GM23338 (cell line): ENCODE data around the gene PPIL1. TPM values are rescaled to one million over a fixed set of nuclear protein-coding genes. Genes with fewer than 3 reads are reported as not detected.

Experiments
- ATAC-seq: fragments of 200-7000 bp; cut with Tn5 transposase; 3 replicates; pipeline ENCODE4 v1.9.1; 2020
- DNase-seq: peaks from one replicate; pipeline ENCODE4 v3.0.0-alpha.2; 2015; ENCODE audit warnings: low spot score
- H2AFZ ChIP-seq: fragments of 200-600 bp; sonication (generic); 2 replicates; pipeline ENCODE4 v1.8.0; 2016; ENCODE audit warnings: antibody characterized with exemption, mild to moderate bottlenecking, moderate library complexity
- H3F3A ChIP-seq: fragments of 200-600 bp; sonication (generic); replicated peaks from 2 replicates; pipeline ENCODE4 v1.8.0; 2017; ENCODE audit warnings: antibody characterized with exemption, mixed run types, low read depth
- H3K27ac ChIP-seq: fragments of 200-600 bp; sonication (generic); 2 replicates; pipeline ENCODE4 v1.6.1; 2016; ENCODE audit warnings: low read depth
- H3K27me3 ChIP-seq: fragments of 200-600 bp; sonication (generic); 2 replicates; pipeline ENCODE4 v1.8.0; 2016; ENCODE audit warnings: mild to moderate bottlenecking, mixed run types, moderate library complexity; ENCODE audit not compliant: insufficient read depth
- H3K36me3 ChIP-seq: fragments of 200-600 bp; sonication (generic); 2 replicates; pipeline ENCODE4 v1.8.0; 2016; ENCODE audit warnings: mild to moderate bottlenecking; ENCODE audit not compliant: insufficient read depth
- H3K4me1 ChIP-seq: fragments of 200-600 bp; sonication (generic); 2 replicates; pipeline ENCODE4 v1.8.0; 2016; ENCODE audit warnings: mild to moderate bottlenecking, moderate library complexity; ENCODE audit not compliant: insufficient read depth
- H3K4me2 ChIP-seq: fragments of 200-600 bp; sonication (generic); 2 replicates; pipeline ENCODE4 v1.7.1; 2017; ENCODE audit warnings: mixed run types
- H3K4me3 ChIP-seq: fragments of 200-600 bp; sonication (generic); 2 replicates; pipeline ENCODE4 v1.6.1; 2016; ENCODE audit warnings: mixed run types
- H3K79me2 ChIP-seq: fragments of 200-600 bp; sonication (generic); replicated peaks from 2 replicates; pipeline ENCODE4 v1.8.0; 2017; ENCODE audit warnings: mild to moderate bottlenecking; ENCODE audit not compliant: insufficient read depth
- H3K9me2 ChIP-seq: fragments of 200-600 bp; sonication (generic); 2 replicates; pipeline ENCODE4 v1.8.0; 2017; ENCODE audit not compliant: insufficient read depth
- H4K20me1 ChIP-seq: fragments of 200-600 bp; sonication (generic); replicated peaks from 2 replicates; pipeline ENCODE4 v1.8.0; 2017; ENCODE audit warnings: mild to moderate bottlenecking; ENCODE audit not compliant: insufficient read depth
- H3K27ac Mint-ChIP-seq: 2 replicates; pipeline ENCODE4 v1.8.0; 2020; ENCODE audit warnings: inconsistent platforms, mild to moderate bottlenecking, moderate library complexity, mixed read lengths
- H3K27me3 Mint-ChIP-seq: 3 replicates; pipeline ENCODE4 v1.8.0; 2022; ENCODE audit warnings: low read depth, mild to moderate bottlenecking, moderate library complexity, mixed read lengths, inconsistent platforms; ENCODE audit not compliant: insufficient read depth, poor library complexity
- H3K36me3 Mint-ChIP-seq: 3 replicates; pipeline ENCODE4 v1.8.0; 2021; ENCODE audit warnings: low read depth, mild to moderate bottlenecking, inconsistent platforms, moderate library complexity, mixed read lengths
- H3K4me1 Mint-ChIP-seq: 3 replicates; pipeline ENCODE4 v1.8.0; 2020; ENCODE audit warnings: mild to moderate bottlenecking, inconsistent platforms, mixed read lengths
- H3K4me3 Mint-ChIP-seq: 3 replicates; pipeline ENCODE4 v1.8.0; 2021; ENCODE audit warnings: moderate library complexity, mild to moderate bottlenecking, inconsistent platforms, mixed read lengths
- H3K9me3 Mint-ChIP-seq: 3 replicates; pipeline ENCODE4 v1.8.0; 2020; ENCODE audit warnings: moderate library complexity, mild to moderate bottlenecking, inconsistent platforms, mixed read lengths
- CREB1 ChIP-seq: fragments of 250-450 bp; sonication (Bioruptor Pico); IDR thresholded peaks from 2 replicates; pipeline ENCODE4 v1.5.0; 2020; ENCODE audit warnings: low read depth, mild to moderate bottlenecking, moderate library complexity
- EZH2 ChIP-seq: fragments of 200-600 bp; sonication (generic); IDR thresholded peaks from one replicate; pipeline ENCODE4 v1.8.0; 2017; ENCODE audit warnings: antibody characterized with exemption, mild to moderate bottlenecking, low read depth; ENCODE audit not compliant: unreplicated experiment
- EZH2phosphoT487 ChIP-seq: fragments of 200-600 bp; sonication (generic); IDR thresholded peaks from one replicate; pipeline ENCODE4 v1.8.1; 2018; ENCODE audit warnings: antibody characterized with exemption; ENCODE audit not compliant: unreplicated experiment
- JUNB ChIP-seq: IDR thresholded peaks from one replicate; pipeline ENCODE4 v1.6.1; 2016; ENCODE audit warnings: antibody characterized with exemption; ENCODE audit not compliant: unreplicated experiment
- NANOG ChIP-seq: IDR thresholded peaks from 2 replicates; pipeline ENCODE4 v1.6.1; 2016; ENCODE audit warnings: antibody characterized with exemption, borderline replicate concordance
- POLR2AphosphoS5 ChIP-seq: IDR thresholded peaks from 2 replicates; pipeline ENCODE4 v1.6.1; 2016; ENCODE audit warnings: antibody characterized with exemption, low read depth
- STAT1 ChIP-seq: IDR thresholded peaks from one replicate; pipeline ENCODE4 v1.6.1; 2016; ENCODE audit warnings: antibody characterized with exemption; ENCODE audit not compliant: unreplicated experiment
- ZNF114 ChIP-seq: fragments of 250-450 bp; sonication (Bioruptor Pico); IDR thresholded peaks from 2 replicates; pipeline ENCODE4 v1.5.0; 2020; ENCODE audit warnings: mild to moderate bottlenecking, moderate library complexity
- ZNF331 ChIP-seq: fragments of 250-450 bp; sonication (Bioruptor Pico); IDR thresholded peaks from 2 replicates; pipeline ENCODE4 v1.5.0; 2020; ENCODE audit warnings: low read depth, mild to moderate bottlenecking, moderate library complexity
- polyA plus RNA-seq: library from polyadenylated mRNA; unstranded; fragments of >200 nt; fragmentation: Nextera tagmentation; extraction: Ambion mirVana; gene quantifications from 2 replicates; pipeline ENCODE4 v1.2.1, GENCODE V29; 2016
- total RNA-seq: library from RNA; depleted of rRNA; stranded (reverse); fragments of >200 nt; shearing (Covaris generic); gene quantifications from 2 replicates; pipeline ENCODE4 v1.2.3, GENCODE V29; 2014
- TF ChIP-seq, protein P1 (sequence below), 2 experiments: fragments of 200-600 bp in 1 of 2; sonication (generic) in 1 of 2; conservative IDR thresholded peaks; 2 replicates each; pipeline versions ENCODE4 v1.5.1 to v1.6.1; 2016 to 2017; ENCODE audit warnings: antibody characterized with exemption in 2 of 2, low read depth in 2 of 2, mild to moderate bottlenecking in 2 of 2, moderate library complexity in 1 of 2
- TF ChIP-seq, protein P2 (sequence below): IDR thresholded peaks from one replicate; pipeline ENCODE4 v1.6.1; 2018; ENCODE audit warnings: antibody characterized with exemption; ENCODE audit not compliant: unreplicated experiment
- TF ChIP-seq, protein P3 (sequence below): IDR thresholded peaks from 2 replicates; pipeline ENCODE4 v1.6.1; 2016; ENCODE audit warnings: antibody characterized with exemption
- TF ChIP-seq, protein P4 (sequence below): fragments of 250-450 bp; sonication (Bioruptor Pico); IDR thresholded peaks from 2 replicates; pipeline ENCODE4 v1.5.0; 2020; ENCODE audit warnings: mild to moderate bottlenecking, moderate library complexity

The PPIL1 gene
- total and polyA plus RNA-seq, 2 experiments from 2014 or later: 57.3 to 79.4 TPM

DNA sequence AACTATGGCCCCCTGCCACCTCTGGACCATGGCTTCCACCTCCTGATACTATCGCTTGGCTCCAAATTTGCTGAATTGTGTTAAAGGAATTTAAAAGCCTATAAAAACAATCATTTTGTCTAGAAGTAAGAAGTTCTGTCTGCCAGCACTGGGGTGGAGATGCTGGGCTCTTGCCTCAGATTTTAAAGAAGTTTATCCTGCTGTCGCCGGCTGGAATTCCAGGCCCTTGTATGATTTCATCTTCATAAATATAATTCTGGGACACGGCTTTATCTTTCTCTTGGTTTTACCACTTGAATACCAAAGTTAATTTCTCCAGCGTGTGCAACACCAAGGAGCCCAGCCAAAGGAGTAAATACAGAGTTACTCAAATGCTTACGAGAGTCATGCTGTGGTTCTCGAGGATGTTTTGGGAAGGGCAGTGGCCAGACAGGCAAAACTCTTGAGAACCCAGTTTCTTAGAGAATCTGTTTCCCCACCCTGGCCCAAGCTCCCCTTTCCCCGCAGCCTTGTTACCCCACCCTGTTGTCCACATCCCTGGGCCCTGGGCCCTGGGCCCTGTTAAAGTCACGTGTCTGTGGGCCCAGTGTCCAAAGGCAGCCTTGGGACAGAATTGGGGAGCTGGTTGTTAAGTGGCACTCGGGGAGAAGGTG lies 43.1 kb upstream of the PPIL1 start:
- DNase-seq: no peak
- no peak overlapping the region for H3K4me3 Mint-ChIP-seq

More for the DNA sequence above, 43.1 kb upstream of the PPIL1 start:
- Histone ChIP-seq H3K4me3 (no peak overlapping the region), H3K79me2 (no peaks in the 10 kb centered on the region), H3K27ac (0 out of 2 replicates have a peak overlapping the region, but pooled peaks have one; percentile 19), H2AFZ (no peak overlapping the region), H4K20me1 (0 out of 2 replicates have a peak, but pooled peaks cover 5% of the 10 kb centered on the region), H3K4me1 (no peaks in the 10 kb centered on the region), H3K9me2 (no peaks in the 10 kb centered on the region), H3K36me3 (no peaks in the 10 kb centered on the region), H3F3A (no peaks in the 10 kb centered on the region), H3K4me2 (no peak overlapping the region), H3K27me3 (no peaks in the 10 kb centered on the region)
- no peak for ATAC-seq
- TF ChIP-seq, protein P1, sequence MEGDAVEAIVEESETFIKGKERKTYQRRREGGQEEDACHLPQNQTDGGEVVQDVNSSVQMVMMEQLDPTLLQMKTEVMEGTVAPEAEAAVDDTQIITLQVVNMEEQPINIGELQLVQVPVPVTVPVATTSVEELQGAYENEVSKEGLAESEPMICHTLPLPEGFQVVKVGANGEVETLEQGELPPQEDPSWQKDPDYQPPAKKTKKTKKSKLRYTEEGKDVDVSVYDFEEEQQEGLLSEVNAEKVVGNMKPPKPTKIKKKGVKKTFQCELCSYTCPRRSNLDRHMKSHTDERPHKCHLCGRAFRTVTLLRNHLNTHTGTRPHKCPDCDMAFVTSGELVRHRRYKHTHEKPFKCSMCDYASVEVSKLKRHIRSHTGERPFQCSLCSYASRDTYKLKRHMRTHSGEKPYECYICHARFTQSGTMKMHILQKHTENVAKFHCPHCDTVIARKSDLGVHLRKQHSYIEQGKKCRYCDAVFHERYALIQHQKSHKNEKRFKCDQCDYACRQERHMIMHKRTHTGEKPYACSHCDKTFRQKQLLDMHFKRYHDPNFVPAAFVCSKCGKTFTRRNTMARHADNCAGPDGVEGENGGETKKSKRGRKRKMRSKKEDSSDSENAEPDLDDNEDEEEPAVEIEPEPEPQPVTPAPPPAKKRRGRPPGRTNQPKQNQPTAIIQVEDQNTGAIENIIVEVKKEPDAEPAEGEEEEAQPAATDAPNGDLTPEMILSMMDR (conservative IDR thresholded peaks at IDR 0.05; ENCODE audit: low read depth in 2 of 2): no peak
- TF ChIP-seq CREB1 (CRISPR knock-in tag) (no peak), ZNF331 (no peak), ZNF114 (CRISPR knock-in tag) (no peak), JUNB (no peak), EZH2phosphoT487 (no peak), NANOG (no peak), STAT1 (no peak), POLR2AphosphoS5 (no peak), EZH2 (no peak)
- TF ChIP-seq, protein P2, sequence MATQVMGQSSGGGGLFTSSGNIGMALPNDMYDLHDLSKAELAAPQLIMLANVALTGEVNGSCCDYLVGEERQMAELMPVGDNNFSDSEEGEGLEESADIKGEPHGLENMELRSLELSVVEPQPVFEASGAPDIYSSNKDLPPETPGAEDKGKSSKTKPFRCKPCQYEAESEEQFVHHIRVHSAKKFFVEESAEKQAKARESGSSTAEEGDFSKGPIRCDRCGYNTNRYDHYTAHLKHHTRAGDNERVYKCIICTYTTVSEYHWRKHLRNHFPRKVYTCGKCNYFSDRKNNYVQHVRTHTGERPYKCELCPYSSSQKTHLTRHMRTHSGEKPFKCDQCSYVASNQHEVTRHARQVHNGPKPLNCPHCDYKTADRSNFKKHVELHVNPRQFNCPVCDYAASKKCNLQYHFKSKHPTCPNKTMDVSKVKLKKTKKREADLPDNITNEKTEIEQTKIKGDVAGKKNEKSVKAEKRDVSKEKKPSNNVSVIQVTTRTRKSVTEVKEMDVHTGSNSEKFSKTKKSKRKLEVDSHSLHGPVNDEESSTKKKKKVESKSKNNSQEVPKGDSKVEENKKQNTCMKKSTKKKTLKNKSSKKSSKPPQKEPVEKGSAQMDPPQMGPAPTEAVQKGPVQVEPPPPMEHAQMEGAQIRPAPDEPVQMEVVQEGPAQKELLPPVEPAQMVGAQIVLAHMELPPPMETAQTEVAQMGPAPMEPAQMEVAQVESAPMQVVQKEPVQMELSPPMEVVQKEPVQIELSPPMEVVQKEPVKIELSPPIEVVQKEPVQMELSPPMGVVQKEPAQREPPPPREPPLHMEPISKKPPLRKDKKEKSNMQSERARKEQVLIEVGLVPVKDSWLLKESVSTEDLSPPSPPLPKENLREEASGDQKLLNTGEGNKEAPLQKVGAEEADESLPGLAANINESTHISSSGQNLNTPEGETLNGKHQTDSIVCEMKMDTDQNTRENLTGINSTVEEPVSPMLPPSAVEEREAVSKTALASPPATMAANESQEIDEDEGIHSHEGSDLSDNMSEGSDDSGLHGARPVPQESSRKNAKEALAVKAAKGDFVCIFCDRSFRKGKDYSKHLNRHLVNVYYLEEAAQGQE: no peak
- TF ChIP-seq, protein P3, sequence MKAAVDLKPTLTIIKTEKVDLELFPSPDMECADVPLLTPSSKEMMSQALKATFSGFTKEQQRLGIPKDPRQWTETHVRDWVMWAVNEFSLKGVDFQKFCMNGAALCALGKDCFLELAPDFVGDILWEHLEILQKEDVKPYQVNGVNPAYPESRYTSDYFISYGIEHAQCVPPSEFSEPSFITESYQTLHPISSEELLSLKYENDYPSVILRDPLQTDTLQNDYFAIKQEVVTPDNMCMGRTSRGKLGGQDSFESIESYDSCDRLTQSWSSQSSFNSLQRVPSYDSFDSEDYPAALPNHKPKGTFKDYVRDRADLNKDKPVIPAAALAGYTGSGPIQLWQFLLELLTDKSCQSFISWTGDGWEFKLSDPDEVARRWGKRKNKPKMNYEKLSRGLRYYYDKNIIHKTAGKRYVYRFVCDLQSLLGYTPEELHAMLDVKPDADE: no peak
- TF ChIP-seq, protein P4, sequence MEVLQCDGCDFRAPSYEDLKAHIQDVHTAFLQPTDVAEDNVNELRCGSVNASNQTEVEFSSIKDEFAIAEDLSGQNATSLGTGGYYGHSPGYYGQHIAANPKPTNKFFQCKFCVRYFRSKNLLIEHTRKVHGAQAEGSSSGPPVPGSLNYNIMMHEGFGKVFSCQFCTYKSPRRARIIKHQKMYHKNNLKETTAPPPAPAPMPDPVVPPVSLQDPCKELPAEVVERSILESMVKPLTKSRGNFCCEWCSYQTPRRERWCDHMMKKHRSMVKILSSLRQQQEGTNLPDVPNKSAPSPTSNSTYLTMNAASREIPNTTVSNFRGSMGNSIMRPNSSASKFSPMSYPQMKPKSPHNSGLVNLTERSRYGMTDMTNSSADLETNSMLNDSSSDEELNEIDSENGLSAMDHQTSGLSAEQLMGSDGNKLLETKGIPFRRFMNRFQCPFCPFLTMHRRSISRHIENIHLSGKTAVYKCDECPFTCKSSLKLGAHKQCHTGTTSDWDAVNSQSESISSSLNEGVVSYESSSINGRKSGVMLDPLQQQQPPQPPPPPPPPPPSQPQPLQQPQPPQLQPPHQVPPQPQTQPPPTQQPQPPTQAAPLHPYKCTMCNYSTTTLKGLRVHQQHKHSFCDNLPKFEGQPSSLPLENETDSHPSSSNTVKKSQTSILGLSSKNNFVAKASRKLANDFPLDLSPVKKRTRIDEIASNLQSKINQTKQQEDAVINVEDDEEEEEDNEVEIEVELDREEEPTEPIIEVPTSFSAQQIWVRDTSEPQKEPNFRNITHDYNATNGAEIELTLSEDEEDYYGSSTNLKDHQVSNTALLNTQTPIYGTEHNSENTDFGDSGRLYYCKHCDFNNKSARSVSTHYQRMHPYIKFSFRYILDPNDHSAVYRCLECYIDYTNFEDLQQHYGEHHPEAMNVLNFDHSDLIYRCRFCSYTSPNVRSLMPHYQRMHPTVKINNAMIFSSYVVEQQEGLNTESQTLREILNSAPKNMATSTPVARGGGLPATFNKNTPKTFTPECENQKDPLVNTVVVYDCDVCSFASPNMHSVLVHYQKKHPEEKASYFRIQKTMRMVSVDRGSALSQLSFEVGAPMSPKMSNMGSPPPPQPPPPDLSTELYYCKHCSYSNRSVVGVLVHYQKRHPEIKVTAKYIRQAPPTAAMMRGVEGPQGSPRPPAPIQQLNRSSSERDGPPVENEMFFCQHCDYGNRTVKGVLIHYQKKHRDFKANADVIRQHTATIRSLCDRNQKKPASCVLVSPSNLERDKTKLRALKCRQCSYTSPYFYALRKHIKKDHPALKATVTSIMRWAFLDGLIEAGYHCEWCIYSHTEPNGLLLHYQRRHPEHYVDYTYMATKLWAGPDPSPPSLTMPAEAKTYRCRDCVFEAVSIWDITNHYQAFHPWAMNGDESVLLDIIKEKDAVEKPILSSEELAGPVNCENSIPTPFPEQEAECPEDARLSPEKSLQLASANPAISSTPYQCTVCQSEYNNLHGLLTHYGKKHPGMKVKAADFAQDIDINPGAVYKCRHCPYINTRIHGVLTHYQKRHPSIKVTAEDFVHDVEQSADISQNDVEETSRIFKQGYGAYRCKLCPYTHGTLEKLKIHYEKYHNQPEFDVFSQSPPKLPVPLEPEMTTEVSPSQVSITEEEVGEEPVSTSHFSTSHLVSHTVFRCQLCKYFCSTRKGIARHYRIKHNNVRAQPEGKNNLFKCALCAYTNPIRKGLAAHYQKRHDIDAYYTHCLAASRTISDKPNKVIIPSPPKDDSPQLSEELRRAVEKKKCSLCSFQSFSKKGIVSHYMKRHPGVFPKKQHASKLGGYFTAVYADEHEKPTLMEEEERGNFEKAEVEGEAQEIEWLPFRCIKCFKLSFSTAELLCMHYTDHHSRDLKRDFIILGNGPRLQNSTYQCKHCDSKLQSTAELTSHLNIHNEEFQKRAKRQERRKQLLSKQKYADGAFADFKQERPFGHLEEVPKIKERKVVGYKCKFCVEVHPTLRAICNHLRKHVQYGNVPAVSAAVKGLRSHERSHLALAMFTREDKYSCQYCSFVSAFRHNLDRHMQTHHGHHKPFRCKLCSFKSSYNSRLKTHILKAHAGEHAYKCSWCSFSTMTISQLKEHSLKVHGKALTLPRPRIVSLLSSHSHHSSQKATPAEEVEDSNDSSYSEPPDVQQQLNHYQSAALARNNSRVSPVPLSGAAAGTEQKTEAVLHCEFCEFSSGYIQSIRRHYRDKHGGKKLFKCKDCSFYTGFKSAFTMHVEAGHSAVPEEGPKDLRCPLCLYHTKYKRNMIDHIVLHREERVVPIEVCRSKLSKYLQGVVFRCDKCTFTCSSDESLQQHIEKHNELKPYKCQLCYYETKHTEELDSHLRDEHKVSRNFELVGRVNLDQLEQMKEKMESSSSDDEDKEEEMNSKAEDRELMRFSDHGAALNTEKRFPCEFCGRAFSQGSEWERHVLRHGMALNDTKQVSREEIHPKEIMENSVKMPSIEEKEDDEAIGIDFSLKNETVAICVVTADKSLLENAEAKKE: no peak
- Mint-ChIP-seq H3K27ac (no peak overlapping the region), H3K27me3 (peaks cover 12% of the 10 kb centered on the region), H3K36me3 (no peaks in the 10 kb centered on the region), H3K9me3 (no peaks in the 10 kb centered on the region), H3K4me1 (peaks cover 8% of the 10 kb centered on the region)
